Stomach (tissue), 9 donors: ENCODE measurements around the gene IDH3A. TPM values are rescaled to one million over a fixed set of nuclear protein-coding genes. Genes with fewer than 3 reads are reported as not detected.

Experiments used
- DNase-seq, 2 donors: peaks; one replicate each; pipeline versions ENCODE4 v3.0.0 to v3.0.0-alpha.2; 2013 to 2019
- H3K27ac ChIP-seq, 5 donors: fragments of 200-600 bp in 4 of 5; sonication (generic) in 4 of 5; one replicate each; pipeline ENCODE4 v1.5.1; 2013 to 2019; ENCODE audit warnings: mild to moderate bottlenecking in 1 of 5, moderate library complexity in 1 of 5
- H3K27me3 ChIP-seq, 3 donors: fragments of 200-600 bp; sonication (generic); one replicate each; pipeline ENCODE4 v1.5.1; 2017 to 2019; ENCODE audit warnings: mixed run types in 1 of 3
- H3K36me3 ChIP-seq, 4 donors: fragments of 200-600 bp; sonication (generic); 1 replicate in 3 of 4; 2 replicates in 1 of 4; pipeline ENCODE4 v1.5.1; 2016 to 2019
- H3K4me1 ChIP-seq, 4 donors: fragments of 200-600 bp; sonication (generic); one replicate each; pipeline ENCODE4 v1.5.1; 2016 to 2019
- H3K4me3 ChIP-seq, 4 donors: fragments of 200-600 bp; sonication (generic) in 3 of 4; one replicate each; pipeline ENCODE4 v1.5.1; 2016 to 2019; ENCODE audit warnings: mild to moderate bottlenecking in 1 of 4
- H3K9me3 ChIP-seq, 4 donors: fragments of 200-600 bp; sonication (generic); one replicate each; pipeline ENCODE4 v1.5.1; 2016 to 2019
- CTCF ChIP-seq, 7 experiments: fragments of 450-650 bp in 4 of 7; fragments of 200-600 bp in 3 of 7; sonication (generic) in 3 of 7; IDR thresholded peaks; one replicate each; pipeline ENCODE4 v1.5.1; 2016 to 2019; ENCODE audit warnings: antibody characterized with exemption in 7 of 7, control low read depth in 2 of 7, mild to moderate bottlenecking in 1 of 7
- EP300 ChIP-seq: sonication (generic); formaldehyde crosslinking; IDR thresholded peaks from one replicate; pipeline ENCODE4 v1.6.1; 2017; ENCODE audit warnings: antibody characterized with exemption
- POLR2A ChIP-seq, 4 donors: fragments of 450-650 bp; IDR thresholded peaks; one replicate each; pipeline ENCODE4 v1.6.1; 2016; ENCODE audit warnings: antibody characterized with exemption in 4 of 4, control low read depth in 2 of 4, mild to moderate bottlenecking in 1 of 4, moderate library complexity in 1 of 4
- POLR2AphosphoS5 ChIP-seq, 3 donors: sonication (generic); formaldehyde crosslinking; IDR thresholded peaks; one replicate each; pipeline ENCODE4 v1.6.1; 2016; ENCODE audit warnings: antibody characterized with exemption in 3 of 3
- WGBS, 5 donors: extraction: QIAGEN DNeasy Blood & Tissue Kit in 3 of 5; methylation state at CpG; one replicate each; pipeline versions ENCODE4 v1.1.5 to v1.1.7; 2013 to 2018; 5-methylcytosine and 5-hydroxymethylcytosine counted together
- intact Hi-C: fragments of 100-400 bp; cut with DNase I; formaldehyde crosslinking; loops from one replicate; pipeline ENCODE4 v1.15.1; 2023; ENCODE audit warnings: low total_unique reads
- polyA plus RNA-seq, 3 donors: library from polyadenylated mRNA; stranded (reverse); fragments of 200-250 nt; gene quantifications; one replicate each; pipeline ENCODE4 v1.2.3, GENCODE V29; 2013
- total RNA-seq, 5 donors: library from RNA; depleted of rRNA; stranded (reverse); fragments of >200 nt; gene quantifications; one replicate each; pipeline versions ENCODE4 v1.1.0 to v1.2.3, GENCODE V29; 2014 to 2016
- donor health status: healthy with polysubstance abuse.
- donor health status: Bipolar disorder and iron deficiency.
- donor health status: healthy.

Gene IDH3A
- total and polyA plus RNA-seq, 8 donors: 25.5 to 731 (median 49.1) TPM

DNA sequence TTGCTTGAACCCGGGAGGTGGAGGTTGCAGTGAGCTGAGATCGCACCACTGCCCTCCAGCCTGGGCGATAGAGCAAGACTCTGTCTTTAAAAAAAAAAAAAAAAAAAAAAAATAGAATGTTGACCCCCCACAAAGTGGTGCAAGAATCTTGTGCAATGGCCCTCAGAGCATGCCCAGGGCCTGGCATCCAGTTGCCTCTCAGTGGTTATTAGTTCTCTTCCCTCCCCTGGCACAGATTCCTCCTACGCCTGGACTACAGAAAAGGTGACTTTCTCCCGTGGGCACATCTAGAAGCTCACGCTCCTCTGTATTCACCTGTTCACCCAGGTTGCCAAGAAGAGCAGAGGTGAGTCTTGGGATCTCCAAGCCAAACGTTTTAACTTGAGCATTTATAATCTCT lies 48.5 kb downstream of the IDH3A start:
- TF ChIP-seq POLR2A (IDR thresholded peaks at IDR 0.05) (no peak), POLR2AphosphoS5 (IDR thresholded peaks at IDR 0.05) (no peak), EP300 (no peak), CTCF (IDR thresholded peaks at IDR 0.05) (no peak)
- peak in 1 of 2 donors; percentile 17 for DNase-seq
- peaks cover 0 to 6% (median 0%) of the 10 kb centered on the region in 3 donors for H3K27me3 ChIP-seq
- no peaks in the 10 kb centered on the region for H3K36me3 ChIP-seq
- H3K4me3 ChIP-seq: no peak overlapping the region
- intact Hi-C loops: loop anchor here (5.0 kb wide), 1 partner anchor 85 kb away; no protein-coding TSS in a partner anchor
- H3K27ac ChIP-seq: no peak overlapping the region
- H3K9me3 ChIP-seq: no peaks in the 10 kb centered on the region
- WGBS, 5 donors: 53 to 72% (median 69%) methylated on average over 7 of the region's 7 CpGs
- no peaks in the 10 kb centered on the region for H3K4me1 ChIP-seq

DNA sequence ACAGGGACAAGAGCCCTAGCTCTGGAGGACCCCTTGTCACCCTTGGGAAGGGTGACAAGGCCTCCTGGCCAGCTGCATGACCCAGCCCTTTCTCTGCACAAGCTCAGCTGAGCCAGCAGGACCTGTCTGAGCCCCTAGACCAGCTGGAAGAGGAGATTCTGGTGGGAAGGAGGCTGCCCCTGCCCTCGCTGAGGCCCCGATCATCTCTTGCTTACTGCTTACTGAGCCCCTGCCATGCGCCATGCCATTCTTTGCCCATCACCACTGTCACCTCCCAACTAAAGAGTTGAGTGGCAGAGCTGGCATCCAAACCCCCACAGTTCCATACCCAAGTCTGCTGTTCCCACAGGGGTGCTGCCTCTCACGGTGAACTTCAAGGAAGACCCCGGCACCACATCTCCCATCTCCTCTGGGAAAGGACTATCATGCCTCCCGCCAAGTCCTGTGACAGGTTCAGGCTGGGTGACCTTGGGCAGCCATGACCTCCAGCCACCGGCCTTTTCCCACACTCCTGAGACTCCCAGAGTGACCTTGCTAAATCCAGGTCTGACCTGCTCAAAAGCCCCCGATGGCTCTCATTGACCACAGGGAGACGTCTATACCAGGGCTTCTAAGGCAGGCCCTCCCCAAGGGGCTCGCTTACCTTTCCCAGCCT lies 51.2 kb downstream of the IDH3A start:
- H3K36me3 ChIP-seq: no peaks in the 10 kb centered on the region
- DNase-seq: peak in 1 of 2 donors; percentile 19
- peaks cover 0 to 7% (median 0%) of the 10 kb centered on the region in 4 donors for H3K4me1 ChIP-seq
- H3K4me3 ChIP-seq: no peak overlapping the region
- peaks cover 0 to 6% (median 0%) of the 10 kb centered on the region in 3 donors for H3K27me3 ChIP-seq
- intact Hi-C loops: no loop called here
- no peak overlapping the region for H3K27ac ChIP-seq
- H3K9me3 ChIP-seq: no peaks in the 10 kb centered on the region
- 89 to 96% (median 94%) methylated on average over 10 of the region's 10 CpGs for WGBS, 5 donors
- TF ChIP-seq POLR2AphosphoS5 (IDR thresholded peaks at IDR 0.05) (no peak), POLR2A (IDR thresholded peaks at IDR 0.05) (no peak), EP300 (no peak), CTCF (IDR thresholded peaks at IDR 0.05) (no peak)

DNA sequence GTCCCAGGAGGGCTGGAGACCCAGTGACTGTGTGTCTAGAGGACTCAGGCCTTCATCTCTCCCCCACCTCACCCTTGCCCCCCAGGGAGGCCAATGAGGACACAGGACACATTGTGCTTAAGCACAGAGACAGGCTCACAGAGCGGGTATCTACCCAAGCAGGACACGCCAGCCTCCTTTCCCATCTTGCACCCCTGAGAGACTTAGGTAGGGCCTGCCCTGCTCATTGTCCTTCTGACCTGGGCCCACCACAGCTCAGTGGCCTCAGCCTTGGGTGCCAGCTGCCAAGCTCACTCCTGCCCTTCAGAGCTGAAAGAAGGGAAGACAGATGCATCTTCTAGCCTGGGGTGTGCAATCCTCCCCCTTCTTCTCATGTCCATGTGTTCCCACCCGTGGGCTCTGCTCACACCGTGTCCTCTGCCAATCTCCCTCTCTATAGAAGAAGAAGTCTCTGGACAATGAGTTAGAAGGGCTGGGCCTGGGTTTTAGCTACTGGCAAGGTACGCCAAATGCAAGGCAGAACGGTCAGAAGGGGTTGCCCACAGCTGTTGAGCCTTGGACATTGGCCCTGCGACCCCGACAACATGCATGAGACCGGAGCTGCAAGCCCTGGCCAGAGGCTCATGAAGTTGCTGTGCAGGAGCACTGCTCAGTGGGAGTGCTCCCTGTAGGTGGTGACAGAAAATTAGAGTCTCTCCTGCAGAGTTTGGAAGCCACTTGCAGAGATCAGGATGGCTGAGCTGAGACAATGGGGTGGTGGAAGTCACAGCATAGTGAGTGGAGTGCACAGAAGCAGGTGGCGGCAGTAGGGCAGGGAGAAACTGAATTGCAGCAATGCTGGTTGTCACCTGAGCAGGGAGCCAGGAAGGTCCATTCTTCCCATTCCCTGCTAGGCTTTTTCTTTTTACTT lies 52.4 kb downstream of the IDH3A start:
- H3K36me3 ChIP-seq: no peaks in the 10 kb centered on the region
- no peak overlapping the region for H3K27ac ChIP-seq
- TF ChIP-seq CTCF (IDR thresholded peaks at IDR 0.05) (no peak), POLR2A (IDR thresholded peaks at IDR 0.05) (no peak), POLR2AphosphoS5 (IDR thresholded peaks at IDR 0.05) (no peak), EP300 (no peak)
- peaks cover 0 to 7% (median 0%) of the 10 kb centered on the region in 4 donors for H3K4me1 ChIP-seq
- intact Hi-C loops: no loop called here
- H3K4me3 ChIP-seq: no peak overlapping the region
- H3K27me3 ChIP-seq: no peaks in the 10 kb centered on the region
- no peaks in the 10 kb centered on the region for H3K9me3 ChIP-seq
- peak in 1 of 2 donors; percentile 17 for DNase-seq
- 75 to 85% (median 84%) methylated on average over 9 to 10 of the region's 10 CpGs for WGBS, 5 donors

DNA sequence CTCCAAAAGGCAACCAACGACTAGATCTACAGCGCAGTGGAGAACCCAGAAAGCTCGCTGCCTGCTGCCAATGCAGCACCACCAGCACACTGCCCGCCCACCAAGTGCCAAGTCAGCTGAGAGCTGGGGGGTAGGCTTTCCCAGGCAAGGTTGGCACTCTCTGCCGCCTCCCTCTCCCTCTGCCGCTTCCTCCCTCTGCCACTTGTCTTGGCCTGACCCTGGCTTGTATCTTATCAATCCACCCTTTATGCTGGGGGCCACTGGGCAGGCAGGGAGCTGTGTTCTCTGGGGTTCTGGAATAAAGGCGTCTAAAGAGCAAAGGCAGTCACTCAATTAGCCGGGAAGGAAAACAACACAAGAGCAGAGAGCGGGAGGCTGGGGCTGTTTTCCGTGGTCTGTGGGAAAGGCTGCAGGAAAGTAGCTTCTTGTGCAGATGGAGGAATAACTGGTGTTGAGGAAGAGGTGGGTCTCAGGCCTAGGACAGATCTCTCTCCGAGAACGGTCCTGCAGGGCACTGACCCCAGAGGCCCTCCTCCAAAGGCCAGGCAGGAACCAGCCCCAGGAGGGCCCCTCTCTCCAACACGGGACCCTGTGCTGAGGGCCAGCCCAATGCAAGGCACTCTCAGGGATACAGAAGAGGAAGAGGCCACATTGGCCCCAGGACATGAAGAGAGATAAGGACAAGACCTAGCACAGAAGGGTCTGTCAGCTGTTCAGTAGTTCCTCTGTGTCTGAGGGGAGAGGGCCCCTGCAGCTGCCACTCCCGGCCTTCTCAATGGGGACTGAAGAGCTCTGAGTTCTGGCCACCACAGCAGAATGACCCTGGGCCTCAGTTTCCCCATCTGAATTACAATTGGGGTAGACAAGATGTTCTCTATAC lies 54.4 kb downstream of the IDH3A start:
- peak overlapping the region in 1 of 5 donors; percentile 18 for H3K27ac ChIP-seq

More for the DNA sequence above, 54.4 kb downstream of the IDH3A start:
- DNase-seq: peak; percentile 21 to 55
- intact Hi-C loops: no loop called here
- Histone ChIP-seq H3K36me3 (no peaks in the 10 kb centered on the region), H3K4me3 (no peak overlapping the region), H3K9me3 (no peaks in the 10 kb centered on the region), H3K27me3 (no peaks in the 10 kb centered on the region), H3K4me1 (peaks cover 0 to 7% (median 2%) of the 10 kb centered on the region in 4 donors)
- no peak for TF ChIP-seq CTCF (IDR thresholded peaks at IDR 0.05)
- TF ChIP-seq POLR2A (IDR thresholded peaks at IDR 0.05): no peak
- no peak for TF ChIP-seq POLR2AphosphoS5 (IDR thresholded peaks at IDR 0.05)
- no peak for TF ChIP-seq EP300
- 73 to 77% (median 75%) methylated on average over 10 to 14 of the region's 14 CpGs for WGBS, 5 donors
